Activated T-cell treated with anti-CD3 and anti-CD28 coated beads, Interleukin-2, amount 50 U/mL, for 24 hours (primary cell): Measurements from ENCODE around the gene TECPR1.

Source experiments
- DNase-seq: peaks from one replicate; pipeline ENCODE4 v3.0.0-alpha.2; 2020
- H3K27ac Mint-ChIP-seq: 2 replicates; pipeline ENCODE4 v1.8.0; 2020; ENCODE audit warnings: mild to moderate bottlenecking, mixed read lengths
- H3K27me3 Mint-ChIP-seq: 2 replicates; pipeline ENCODE4 v1.8.0; 2020; ENCODE audit warnings: mixed read lengths
- H3K36me3 Mint-ChIP-seq: 2 replicates; pipeline ENCODE4 v1.8.0; 2020; ENCODE audit warnings: low read depth, mixed read lengths
- H3K4me1 Mint-ChIP-seq: 2 replicates; pipeline ENCODE4 v1.8.0; 2020; ENCODE audit warnings: low read depth, mixed read lengths
- H3K4me3 Mint-ChIP-seq: 2 replicates; pipeline ENCODE4 v1.8.0; 2020; ENCODE audit warnings: mild to moderate bottlenecking, moderate library complexity, mixed read lengths
- H3K9me3 Mint-ChIP-seq: 2 replicates; pipeline ENCODE4 v1.8.0; 2020; ENCODE audit warnings: mixed read lengths

The TECPR1 gene, protein sequence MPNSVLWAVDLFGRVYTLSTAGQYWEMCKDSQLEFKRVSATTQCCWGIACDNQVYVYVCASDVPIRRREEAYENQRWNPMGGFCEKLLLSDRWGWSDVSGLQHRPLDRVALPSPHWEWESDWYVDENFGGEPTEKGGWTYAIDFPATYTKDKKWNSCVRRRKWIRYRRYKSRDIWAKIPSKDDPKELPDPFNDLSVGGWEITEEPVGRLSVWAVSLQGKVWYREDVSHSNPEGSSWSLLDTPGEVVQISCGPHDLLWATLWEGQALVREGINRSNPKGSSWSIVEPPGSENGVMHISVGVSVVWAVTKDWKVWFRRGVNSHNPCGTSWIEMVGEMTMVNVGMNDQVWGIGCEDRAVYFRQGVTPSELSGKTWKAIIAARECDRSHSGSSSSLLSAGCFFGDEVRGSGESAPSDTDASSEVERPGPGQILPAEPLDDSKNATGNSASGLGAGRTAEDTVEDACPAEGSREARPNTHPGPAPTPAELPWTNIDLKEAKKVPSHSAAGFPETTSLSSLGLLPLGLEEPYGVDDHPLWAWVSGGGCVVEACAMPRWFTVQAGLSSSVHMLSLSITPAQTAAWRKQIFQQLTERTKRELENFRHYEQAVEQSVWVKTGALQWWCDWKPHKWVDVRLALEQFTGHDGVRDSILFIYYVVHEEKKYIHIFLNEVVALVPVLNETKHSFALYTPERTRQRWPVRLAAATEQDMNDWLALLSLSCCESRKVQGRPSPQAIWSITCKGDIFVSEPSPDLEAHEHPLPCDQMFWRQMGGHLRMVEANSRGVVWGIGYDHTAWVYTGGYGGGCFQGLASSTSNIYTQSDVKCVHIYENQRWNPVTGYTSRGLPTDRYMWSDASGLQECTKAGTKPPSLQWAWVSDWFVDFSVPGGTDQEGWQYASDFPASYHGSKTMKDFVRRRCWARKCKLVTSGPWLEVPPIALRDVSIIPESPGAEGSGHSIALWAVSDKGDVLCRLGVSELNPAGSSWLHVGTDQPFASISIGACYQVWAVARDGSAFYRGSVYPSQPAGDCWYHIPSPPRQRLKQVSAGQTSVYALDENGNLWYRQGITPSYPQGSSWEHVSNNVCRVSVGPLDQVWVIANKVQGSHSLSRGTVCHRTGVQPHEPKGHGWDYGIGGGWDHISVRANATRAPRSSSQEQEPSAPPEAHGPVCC

GRCh38 chr7:98251601-98252424, at the start of gene TECPR1:
TECPR1 (minus strand) TSS chr7:98252232; CDS start chr7:98246146, 6,086 bp downstream.
- Mint-ChIP-seq H3K27me3 (no peaks in the 10 kb centered on the region), H3K4me3 (peak within 1 kb of the TSS; percentile 98), H3K36me3 (peaks cover 53% of the 10 kb centered on the region), H3K9me3 (no peaks in the 10 kb centered on the region), H3K27ac (peak within 1 kb of the TSS; percentile 97), H3K4me1 (peaks cover 64% of the 10 kb centered on the region)
- DNase-seq = peak; percentile 92

DNA sequence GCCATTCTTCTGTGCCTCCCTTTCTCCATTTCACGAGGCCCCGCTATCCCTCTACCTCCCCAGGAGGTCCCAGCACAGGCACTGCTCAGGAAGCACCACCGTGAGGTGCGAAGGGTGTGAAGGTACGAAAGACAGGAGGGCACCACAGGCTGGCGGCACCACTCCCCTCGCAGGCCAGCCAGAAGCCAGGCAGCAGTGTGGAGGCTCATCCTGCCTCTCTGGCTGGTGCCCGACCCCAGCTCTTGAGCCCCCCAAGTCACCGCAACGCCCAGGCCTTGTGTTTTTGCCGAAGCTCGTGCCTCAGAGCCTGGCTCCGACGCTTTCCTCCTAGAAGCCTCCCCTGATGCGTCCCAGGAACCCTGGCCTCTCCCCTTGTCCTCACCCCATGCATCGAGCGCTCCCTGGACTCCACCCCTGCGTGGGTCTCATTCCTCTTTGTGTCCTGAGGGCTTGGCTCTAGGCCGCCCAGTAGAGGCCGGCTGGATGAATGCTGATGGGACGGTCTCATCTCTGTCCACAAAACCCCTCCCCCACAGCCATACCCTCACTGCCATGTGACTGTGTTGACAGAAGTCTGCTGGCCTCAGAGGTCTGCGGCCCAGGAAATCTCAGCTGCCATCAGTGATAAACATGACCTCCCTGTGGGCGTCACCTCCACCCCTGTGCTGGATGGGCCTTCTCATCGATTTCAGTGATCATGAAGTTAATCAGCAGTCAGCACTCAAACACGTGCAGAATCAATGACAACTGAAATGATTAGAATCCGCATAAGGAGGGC, 48.8 kb upstream of the TECPR1 start:
- H3K9me3 Mint-ChIP-seq = no peaks in the 10 kb centered on the region
- H3K4me1 Mint-ChIP-seq = no peaks in the 10 kb centered on the region
- H3K27me3 Mint-ChIP-seq = no peaks in the 10 kb centered on the region
- no peak overlapping the region for H3K27ac Mint-ChIP-seq
- H3K4me3 Mint-ChIP-seq = no peak overlapping the region
- H3K36me3 Mint-ChIP-seq = no peaks in the 10 kb centered on the region
- no peak for DNase-seq

- Mint-ChIP-seq H3K36me3 (peaks cover 17% of the 10 kb centered on the region), H3K4me1 (no peaks in the 10 kb centered on the region), H3K27me3 (no peaks in the 10 kb centered on the region), H3K4me3 (no peak overlapping the region), H3K27ac (no peak overlapping the region), H3K9me3 (no peaks in the 10 kb centered on the region)
- no peak for DNase-seq
These were observed 45.7 kb upstream of the TECPR1 start for GRCh38 chr7:98297626-98298286.

DNA sequence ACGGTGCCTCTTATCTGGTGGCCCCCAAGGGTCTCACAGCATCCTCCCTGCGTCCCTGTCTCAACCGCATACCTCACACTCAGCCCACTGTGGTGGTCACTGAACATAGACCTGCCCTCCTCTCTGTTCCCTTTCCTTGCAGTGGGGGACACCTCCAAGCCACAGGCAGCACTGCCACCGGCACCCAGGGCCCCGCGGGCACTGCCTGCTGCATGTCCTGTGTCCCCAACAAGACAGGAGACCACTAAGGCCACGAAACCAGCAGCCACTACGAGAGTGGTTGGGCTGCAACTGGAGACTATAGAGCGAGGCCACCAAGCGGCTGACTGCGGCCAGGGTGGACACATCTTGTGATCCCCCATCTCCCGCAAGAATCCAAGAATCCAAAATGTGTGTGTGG, 44.8 kb upstream of the TECPR1 start:
- no peaks in the 10 kb centered on the region for H3K4me1 Mint-ChIP-seq
- no peaks in the 10 kb centered on the region for H3K9me3 Mint-ChIP-seq
- H3K36me3 Mint-ChIP-seq = peaks cover 26% of the 10 kb centered on the region
- H3K27me3 Mint-ChIP-seq = no peaks in the 10 kb centered on the region
- DNase-seq = no peak
- no peak overlapping the region for H3K4me3 Mint-ChIP-seq
- H3K27ac Mint-ChIP-seq = no peak overlapping the region

DNA sequence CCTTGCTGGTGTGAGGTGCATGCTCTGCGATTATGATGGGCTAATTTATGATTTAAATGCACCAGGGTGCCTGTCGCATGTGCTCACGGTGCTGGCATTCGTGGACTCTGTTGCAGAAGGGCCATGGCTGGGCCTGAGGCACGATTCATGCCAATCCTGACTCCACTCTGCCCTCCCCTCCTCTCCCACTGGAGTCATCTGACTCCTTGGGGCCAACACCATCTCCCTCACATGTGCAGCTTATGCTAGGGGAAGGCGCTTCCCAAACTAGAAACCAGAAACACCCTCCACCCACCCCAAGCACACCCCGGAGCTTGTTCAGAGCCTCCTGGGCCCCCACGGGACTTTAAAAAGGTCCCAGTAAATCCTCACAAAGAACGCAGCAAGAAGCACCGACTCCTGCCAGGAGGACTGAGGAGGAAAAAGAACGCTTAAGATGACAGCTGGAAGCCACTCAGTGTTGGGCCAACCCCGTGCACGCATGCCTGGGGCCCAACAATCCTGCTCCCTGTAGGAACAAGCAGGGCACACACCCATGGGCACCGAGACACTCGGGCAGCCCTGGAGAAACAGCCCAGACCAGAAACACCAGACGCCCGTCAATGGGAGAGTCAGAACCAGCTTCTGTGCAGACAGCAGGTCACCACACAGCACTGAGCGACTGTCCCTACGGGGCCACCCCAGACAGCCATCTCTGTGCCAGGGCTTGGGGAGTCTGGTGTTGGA, 43.6 kb upstream of the TECPR1 start:
- peaks cover 34% of the 10 kb centered on the region for H3K36me3 Mint-ChIP-seq
- DNase-seq = no peak
- no peaks in the 10 kb centered on the region for H3K9me3 Mint-ChIP-seq
- H3K4me3 Mint-ChIP-seq = no peak overlapping the region
- H3K4me1 Mint-ChIP-seq = no peaks in the 10 kb centered on the region
- H3K27me3 Mint-ChIP-seq = no peaks in the 10 kb centered on the region
- no peak overlapping the region for H3K27ac Mint-ChIP-seq

- DNase-seq = no peak
- Mint-ChIP-seq H3K27me3 (no peaks in the 10 kb centered on the region), H3K4me1 (no peaks in the 10 kb centered on the region), H3K9me3 (no peaks in the 10 kb centered on the region), H3K27ac (no peak overlapping the region), H3K4me3 (no peak overlapping the region), H3K36me3 (peaks cover 34% of the 10 kb centered on the region)
These were observed 42.9 kb upstream of the TECPR1 start for GRCh38 chr7:98294798-98295382.

- H3K36me3 Mint-ChIP-seq = peaks cover 38% of the 10 kb centered on the region
- no peak for DNase-seq
- H3K4me3 Mint-ChIP-seq = no peak overlapping the region
- no peaks in the 10 kb centered on the region for H3K4me1 Mint-ChIP-seq
- H3K27me3 Mint-ChIP-seq = no peaks in the 10 kb centered on the region
- H3K27ac Mint-ChIP-seq = no peak overlapping the region
- no peaks in the 10 kb centered on the region for H3K9me3 Mint-ChIP-seq
These were observed 42.3 kb upstream of the TECPR1 start for GRCh38 chr7:98294326-98294725.

GRCh38 chr7:98293746-98294145, 41.7 kb upstream of the TECPR1 start:
- Mint-ChIP-seq H3K4me1 (no peaks in the 10 kb centered on the region), H3K27me3 (no peaks in the 10 kb centered on the region), H3K36me3 (peaks cover 38% of the 10 kb centered on the region), H3K9me3 (no peaks in the 10 kb centered on the region), H3K27ac (no peak overlapping the region), H3K4me3 (no peak overlapping the region)
- DNase-seq = no peak

GRCh38 chr7:98293265-98293664, 41.2 kb upstream of the TECPR1 start:
- H3K27ac Mint-ChIP-seq = no peak overlapping the region
- peaks cover 40% of the 10 kb centered on the region for H3K36me3 Mint-ChIP-seq
- H3K4me3 Mint-ChIP-seq = no peak overlapping the region
- H3K27me3 Mint-ChIP-seq = no peaks in the 10 kb centered on the region
- no peak for DNase-seq
- no peaks in the 10 kb centered on the region for H3K4me1 Mint-ChIP-seq
- no peaks in the 10 kb centered on the region for H3K9me3 Mint-ChIP-seq

- Mint-ChIP-seq H3K36me3 (peaks cover 40% of the 10 kb centered on the region), H3K27me3 (no peaks in the 10 kb centered on the region), H3K9me3 (no peaks in the 10 kb centered on the region), H3K4me1 (no peaks in the 10 kb centered on the region), H3K4me3 (no peak overlapping the region), H3K27ac (no peak overlapping the region)
- DNase-seq = no peak
These were observed 39.7 kb upstream of the TECPR1 start for GRCh38 chr7:98291717-98292116.

DNA sequence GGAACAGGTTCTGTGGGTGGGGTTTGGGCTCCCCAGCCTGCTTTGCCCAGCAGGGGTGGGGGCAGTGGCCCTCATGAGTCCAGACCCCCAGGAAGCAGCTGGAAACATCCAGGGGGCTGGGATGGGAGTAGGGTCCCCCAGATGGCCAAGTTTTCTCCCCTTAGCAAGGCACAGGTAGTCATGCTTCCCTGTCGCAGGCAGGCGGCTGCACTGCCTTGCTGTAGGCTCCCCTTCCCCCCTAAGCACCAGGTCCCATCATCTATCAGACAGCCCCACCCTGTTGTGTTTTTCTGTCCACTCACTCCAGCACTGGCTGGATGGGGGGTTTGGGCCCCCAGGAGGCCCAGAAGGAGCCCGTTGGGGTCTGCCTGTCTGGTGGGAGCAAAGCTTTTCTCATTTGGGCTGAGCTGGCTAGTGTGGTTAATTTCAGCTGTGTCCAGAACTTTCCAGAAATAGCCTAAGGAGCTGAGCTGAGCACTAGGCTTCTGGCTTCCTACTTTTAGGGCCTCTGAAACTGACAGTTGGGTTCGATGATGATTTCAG, 37.4 kb upstream of the TECPR1 start:
- peaks cover 14% of the 10 kb centered on the region for H3K4me1 Mint-ChIP-seq
- H3K27me3 Mint-ChIP-seq = no peaks in the 10 kb centered on the region
- no peaks in the 10 kb centered on the region for H3K9me3 Mint-ChIP-seq
- no peak for DNase-seq
- peaks cover 51% of the 10 kb centered on the region for H3K36me3 Mint-ChIP-seq
- H3K27ac Mint-ChIP-seq = peak overlapping the region; percentile 59
- no peak overlapping the region for H3K4me3 Mint-ChIP-seq
